ENCODE data around the gene ZNF274. TPM values are rescaled to one million over a fixed set of nuclear protein-coding genes. Genes with fewer than 3 reads are reported as not detected.

The ZNF274 gene
- total and polyA plus RNA-seq, 2 of the 8 experiments (the other 6 are each of a cell fraction or from before 2014, with no cell fraction given) = 13.3 to 25.1 TPM

DNA sequence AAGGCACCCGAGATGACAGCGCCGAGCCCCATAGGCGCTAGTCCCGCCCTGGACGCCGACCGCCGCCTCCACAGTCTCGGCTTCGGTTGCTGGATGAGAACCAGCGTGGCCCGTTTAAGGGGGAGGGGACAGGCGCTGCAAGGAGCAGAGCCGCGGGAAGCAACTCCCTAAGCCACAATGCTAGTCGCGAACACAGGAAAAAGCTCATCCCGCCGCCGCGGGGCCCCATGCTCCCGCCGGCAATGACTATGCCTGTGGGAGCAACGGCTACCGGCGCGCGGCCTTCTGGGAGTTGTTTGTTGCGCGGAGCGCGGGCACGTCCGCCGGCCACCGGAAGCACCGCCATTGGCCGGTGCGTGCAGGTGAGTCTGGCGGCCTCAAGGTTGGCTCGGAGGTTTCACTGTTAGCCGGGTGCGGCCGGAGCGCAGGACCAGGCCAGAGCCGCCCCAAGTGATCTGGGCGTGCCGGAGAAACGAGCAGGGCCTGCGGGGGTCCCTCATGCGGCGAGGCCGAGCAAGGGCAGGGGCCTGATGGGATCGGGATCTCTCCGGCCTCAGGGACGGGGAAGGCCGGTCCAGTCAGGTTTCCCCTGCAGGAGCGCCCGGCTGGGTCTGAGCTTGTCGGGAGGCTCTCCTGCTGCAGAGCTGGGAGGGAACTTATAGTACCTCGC lies 45.9 kb downstream of the ZNF274 start, which contains the start of gene ZNF544:
ZNF544 (plus strand) TSS at position 330 of the 670 bp plus-strand sequence. CDS start 15,110 bp downstream, outside the sequence.
- peak within 1 kb of the TSS; percentile 73 for H4K91ac ChIP-seq (replicated peaks; ENCODE audit: insufficient read length, low read length)
- peak within 1 kb of the TSS; percentile 77; the same call in 1 of the 2 replicates for H2BK15ac ChIP-seq (ENCODE audit: low read length)
- H4K8ac ChIP-seq (ENCODE audit: extremely low read depth, insufficient read depth, low read length) = peak within 1 kb of the TSS; percentile 100
- H4K5ac ChIP-seq (ENCODE audit: insufficient read length, low read depth, low read length) = peak within 1 kb of the TSS; percentile 99
- peaks cover 3 to 14% (median 5%) of the 10 kb centered on the region in 4 experiments for H3K4me1 ChIP-seq (replicated peaks in 1 of 4; ENCODE audit: control insufficient read depth in 3 of 4, insufficient read depth in 4 of 4, low read length in 3 of 4)
- H3K79me2 ChIP-seq (ENCODE audit: control insufficient read depth in 1 of 2, insufficient read depth in 2 of 2, low read length in 2 of 2) = peaks cover 12 to 40% of the 10 kb centered on the region in 2 experiments; a peak in 3 of 4 replicates
- POLR2A ChIA-PET (ENCODE audit: partially characterized antibody) = interaction anchor here (0.5 to 4.1 kb wide), 59 partner anchors 8 to 549 kb away, joined by 3 to 52 read pairs (median 5); partner anchors contain the start of genes ZNF274, ZNF497, ZNF606 and ZNF8
- peak within 1 kb of the TSS; percentile 89 to 92 for H3K4me2 ChIP-seq (ENCODE audit: insufficient read depth in 1 of 2, low read depth in 2 of 2, low read length in 2 of 2)
- no peaks in the 10 kb centered on the region for H3K27me3 ChIP-seq (replicated peaks in 1 of 4; ENCODE audit: control insufficient read depth in 3 of 4, extremely low read depth in 1 of 4, insufficient read depth in 3 of 4, low read length in 3 of 4)
- H4K20me1 ChIP-seq (replicated peaks in 1 of 2; ENCODE audit: control insufficient read depth in 1 of 2, insufficient read depth in 2 of 2, low read length in 2 of 2) = peaks cover 3 to 14% of the 10 kb centered on the region in 2 experiments
- 1% methylated on average over 58 of the region's 62 CpGs; no CpG with 5 or more reads in 1 of the 2 experiments for WGBS, 2 experiments (ENCODE audit: extremely low coverage in 1 of 2, insufficient coverage in 1 of 2, insufficient read length in 1 of 2, insufficient replicate concordance in 2 of 2, low coverage in 1 of 2, low lambda C conversion rate in 2 of 2, missing lambda C conversion rate in 1 of 2)
- peaks cover 10% of the 10 kb centered on the region for H3K23me2 ChIP-seq (ENCODE audit: low read depth, low read length)
- peaks cover 24 to 38% (median 33%) of the 10 kb centered on the region in 4 experiments for H3K36me3 ChIP-seq (ENCODE audit: control insufficient read depth in 2 of 4, insufficient read depth in 4 of 4, low read length in 3 of 4)
- no peak within 1 kb of the TSS for H3K23ac ChIP-seq (ENCODE audit: insufficient read length)
- CTCF ChIA-PET (ENCODE audit: partially characterized antibody) = interaction anchor here (0.6 to 2.7 kb wide), 12 partner anchors 9 to 144 kb away, joined by 3 to 12 read pairs (median 4); no protein-coding TSS in a partner anchor
- peak within 1 kb of the TSS; percentile 84 to 97 (median 95) for H3K9ac ChIP-seq (replicated peaks in 1 of 4; ENCODE audit: extremely low read depth in 1 of 4, low read depth in 3 of 4, low read length in 3 of 4)
- peak within 1 kb of the TSS; percentile 98 for H2AK5ac ChIP-seq (ENCODE audit: low read depth, low read length)
- peak within 1 kb of the TSS; percentile 93 for H2BK5ac ChIP-seq (ENCODE audit: low read depth, low read length)
- FAIRE-seq (no peak), DNase-seq (ENCODE audit: low read depth in 1 of 2, low spot score in 2 of 2) (peak in 1 of 2 experiments; percentile 88)
- H3K18ac ChIP-seq (ENCODE audit: extremely low read depth, low read length) = peak within 1 kb of the TSS; percentile 95
- peak within 1 kb of the TSS; percentile 94 for H3K4ac ChIP-seq (replicated peaks; ENCODE audit: insufficient read length, low read depth, low read length)
- H3K79me1 ChIP-seq (ENCODE audit: low read depth, low read length) = peaks cover 10% of the 10 kb centered on the region
- H2BK120ac ChIP-seq (replicated peaks; ENCODE audit: low read depth, low read length) = peak within 1 kb of the TSS; percentile 54
- peak within 1 kb of the TSS; percentile 81 to 96 (median 90) for H3K4me3 ChIP-seq (ENCODE audit: extremely low read depth in 1 of 4, insufficient read depth in 2 of 4, low read depth in 3 of 4, low read length in 4 of 4)
- H2AFZ ChIP-seq (ENCODE audit: low read length) = peak within 1 kb of the TSS; percentile 64
- H3K14ac ChIP-seq (ENCODE audit: insufficient read length) = no peak within 1 kb of the TSS
- H3K9me3 ChIP-seq (ENCODE audit: insufficient read depth in 2 of 2, low read depth in 1 of 2, low read length in 1 of 2) = no peaks in the 10 kb centered on the region; a peak in 1 of 4 replicates
- H2BK12ac ChIP-seq (ENCODE audit: low read depth, low read length) = no peak within 1 kb of the TSS
- H2BK20ac ChIP-seq (ENCODE audit: low read length) = no peak within 1 kb of the TSS
- H3K27ac ChIP-seq (ENCODE audit: low read depth, low read length) = peak within 1 kb of the TSS; percentile 97
- peak within 1 kb of the TSS; percentile 95 for H3K56ac ChIP-seq (replicated peaks; ENCODE audit: insufficient read length, low read depth, low read length)
- TF ChIP-seq, protein P1, sequence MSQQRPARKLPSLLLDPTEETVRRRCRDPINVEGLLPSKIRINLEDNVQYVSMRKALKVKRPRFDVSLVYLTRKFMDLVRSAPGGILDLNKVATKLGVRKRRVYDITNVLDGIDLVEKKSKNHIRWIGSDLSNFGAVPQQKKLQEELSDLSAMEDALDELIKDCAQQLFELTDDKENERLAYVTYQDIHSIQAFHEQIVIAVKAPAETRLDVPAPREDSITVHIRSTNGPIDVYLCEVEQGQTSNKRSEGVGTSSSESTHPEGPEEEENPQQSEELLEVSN (IDR thresholded peaks at IDR 0.05) = peak; percentile 67
- TF ChIP-seq CHD2 (IDR thresholded peaks at IDR 0.05; ENCODE audit: low read length) = 0 out of 2 replicates have a peak, but pooled peaks have one; percentile 6
- TF ChIP-seq SP1 (IDR thresholded peaks at IDR 0.05; ENCODE audit: low read depth, low read length) = no peak
- peak; percentile 95 for TF ChIP-seq YY1 (IDR thresholded peaks at IDR 0.05; ENCODE audit: low read depth, low read length)
- no peak for TF ChIP-seq NRF1 (IDR thresholded peaks at IDR 0.05; ENCODE audit: low read depth, low read length)
